K562 (cell line): ENCODE measurements around the gene TPGS2. TPM values are rescaled to one million over a fixed set of nuclear protein-coding genes. Genes with fewer than 3 reads are reported as not detected.

Experiments
- CHD7 ChIP-seq: fragments of 200-600 bp; sonication (generic); IDR thresholded peaks from one replicate; pipeline ENCODE4 v1.6.1; 2012; ENCODE audit warnings: mild to moderate bottlenecking, low read depth, low read length, inconsistent platforms
- E2F1 ChIP-seq: sonication (generic); formaldehyde crosslinking; IDR thresholded peaks from 2 replicates; pipeline ENCODE4 v1.8.1; 2023; ENCODE audit warnings: mild to moderate bottlenecking, missing genetic modification reagents, moderate library complexity
- MCM5 ChIP-seq: fragments of 450-650 bp; IDR thresholded peaks from 2 replicates; pipeline ENCODE4 v1.6.1; 2016; ENCODE audit warnings: low read depth
- NCOR1 ChIP-seq: fragments of 450-650 bp; IDR thresholded peaks from 2 replicates; pipeline ENCODE4 v1.6.1; 2016; ENCODE audit warnings: mild to moderate bottlenecking, moderate library complexity
- PML ChIP-seq: IDR thresholded peaks from 2 replicates; pipeline ENCODE4 v1.6.1; 2012; ENCODE audit warnings: low read length, inconsistent platforms
- RB1 ChIP-seq: fragments of 450-650 bp; IDR thresholded peaks from 2 replicates; pipeline ENCODE4 v1.6.1; 2017; ENCODE audit warnings: low read depth, mild to moderate bottlenecking
- SIX5 ChIP-seq, 2 experiments: IDR thresholded peaks; 2 replicates each; pipeline ENCODE4 v1.6.1; 2011; ENCODE audit warnings: low read length in 2 of 2, borderline replicate concordance in 1 of 2, low read depth in 1 of 2, mild to moderate bottlenecking in 1 of 2, moderate library complexity in 1 of 2; ENCODE audit not compliant: insufficient read depth in 1 of 2
- SMAD4 ChIP-seq: fragments of 250-450 bp; sonication (Bioruptor Pico); conservative IDR thresholded peaks from 2 replicates; pipeline ENCODE4 v1.8.0; 2021; ENCODE audit warnings: inconsistent platforms, mild to moderate bottlenecking, moderate library complexity
- SP2 ChIP-seq: IDR thresholded peaks from 2 replicates; pipeline ENCODE4 v1.6.1; 2011; ENCODE audit warnings: mild to moderate bottlenecking, low read depth, low read length, moderate library complexity; ENCODE audit not compliant: poor library complexity, severe bottlenecking; ENCODE audit errors: extremely low read depth
- TOE1 ChIP-seq, 2 experiments: fragments of 450-650 bp in 1 of 2; sonication (generic) in 1 of 2; formaldehyde crosslinking in 1 of 2; IDR thresholded peaks; 2 replicates each; pipeline versions ENCODE4 v1.7.1 to v1.8.0; 2016 to 2022; ENCODE audit warnings: borderline replicate concordance in 2 of 2, mild to moderate bottlenecking in 2 of 2, antibody characterized with exemption in 1 of 2, inconsistent platforms in 1 of 2, low read depth in 1 of 2, missing genetic modification reagents in 1 of 2, moderate library complexity in 1 of 2
- ZNF280B ChIP-seq: fragments of 250-450 bp; sonication (Bioruptor Pico); IDR thresholded peaks from 2 replicates; pipeline ENCODE4 v1.5.1; 2021; ENCODE audit warnings: mild to moderate bottlenecking
- ZNF583 ChIP-seq: fragments of 250-450 bp; sonication (Bioruptor Pico); IDR thresholded peaks from 2 replicates; pipeline ENCODE4 v1.4.0; 2020
- polyA plus RNA-seq, 8 experiments: library from polyadenylated mRNA; depleted of rRNA in 4 of 8; stranded (reverse) in 5 of 8; unstranded in 3 of 8; fragments of >200 nt; fragmentation: Nextera tagmentation in 2 of 8; fragmentation: Illumina TruSeq in 1 of 8; extraction: Ambion mirVana in 2 of 8; extraction: Trizol in 1 of 8; gene quantifications; 2 replicates each; pipeline versions ENCODE4 v1.2.1 to v1.2.3, GENCODE V29; 2011 to 2014; ENCODE audit warnings: inconsistent platforms in 1 of 8, missing spikeins in 1 of 8
- total RNA-seq, 7 experiments: library from RNA; depleted of rRNA in 6 of 7; stranded (reverse); fragments of >200 nt in 6 of 7; fragmentation: Illumina TruSeq in 2 of 7; extraction: Trizol in 2 of 7; gene quantifications; 2 replicates each; pipeline versions ENCODE4 v1.2.1 to v1.2.3, GENCODE V29; 2011 to 2021; ENCODE audit warnings: low replicate concordance in 1 of 7

The TPGS2 gene
- total and polyA plus RNA-seq, 9 of the 15 experiments (the other 6 are each of a cell fraction or from before 2014, with no cell fraction given), result 94.2 to 449 (median 134) TPM

- TF ChIP-seq ZNF280B (CRISPR knock-in tag) (no peak), TOE1 (IDR thresholded peaks at IDR 0.05; ENCODE audit: borderline replicate concordance) (no peak), TOE1 (CRISPR knock-in tag; IDR thresholded peaks at IDR 0.05; ENCODE audit: borderline replicate concordance, low read depth) (no peak), PML (0 out of 2 replicates have a peak, but pooled peaks have one; percentile 33), SMAD4 (CRISPR knock-in tag) (peak; percentile 86), MCM5 (no peak), ZNF583 (CRISPR knock-in tag) (0 out of 2 replicates have a peak, but pooled peaks have one; percentile 9), SIX5 (IDR thresholded peaks at IDR 0.05; ENCODE audit: borderline replicate concordance in 1 of 2, insufficient read depth in 1 of 2, low read depth in 1 of 2, low read length in 2 of 2) (peak; percentile 60 to 69; a peak in 3 of 4 replicates), SP2 (no peak), CHD7 (no peak), RB1 (peak; percentile 87), NCOR1 (0 out of 2 replicates have a peak, but pooled peaks have one; percentile 21), E2F1 (CRISPR knock-in tag) (peak; percentile 51; the same call in 1 of the 2 replicates)
These were observed at the start of gene TPGS2, which contains the start of gene KIAA1328 (continued) for GRCh38 chr18:36828630-36829361.
